Neural progenitor cell (in vitro differentiated cells): ENCODE results near the gene MAP4K2. TPM values are rescaled to one million over a fixed set of nuclear protein-coding genes. Genes with fewer than 3 reads are reported as not detected.

Experiments used
- DNase-seq: peaks from one replicate; pipeline ENCODE4 v3.0.0-alpha.2; 2016; ENCODE audit warnings: low spot score
- H2AFZ ChIP-seq: fragments of 200-600 bp; sonication (generic); replicated peaks from 2 replicates; pipeline ENCODE4 v1.6.1; 2016; ENCODE audit warnings: antibody characterized with exemption
- H3F3A ChIP-seq: fragments of 200-600 bp; sonication (generic); 2 replicates; pipeline ENCODE4 v1.6.1; 2016; ENCODE audit warnings: antibody characterized with exemption, low read depth
- H3K27ac ChIP-seq: fragments of 200-600 bp; sonication (generic); 2 replicates; pipeline ENCODE4 v1.5.1; 2016; ENCODE audit warnings: mild to moderate bottlenecking
- H3K27me3 ChIP-seq: fragments of 200-600 bp; sonication (generic); 2 replicates; pipeline ENCODE4 v1.6.1; 2016; ENCODE audit warnings: mild to moderate bottlenecking, moderate library complexity
- H3K36me3 ChIP-seq: fragments of 200-600 bp; sonication (generic); 2 replicates; pipeline ENCODE4 v1.5.1; 2016
- H3K4me1 ChIP-seq: fragments of 200-600 bp; sonication (generic); 2 replicates; pipeline ENCODE4 v1.6.1; 2016; ENCODE audit warnings: mixed run types
- H3K4me2 ChIP-seq: fragments of 200-600 bp; sonication (generic); 2 replicates; pipeline ENCODE4 v1.6.1; 2016
- H3K4me3 ChIP-seq: fragments of 200-600 bp; sonication (generic); 2 replicates; pipeline ENCODE4 v1.5.1; 2016
- H3K79me2 ChIP-seq: fragments of 200-600 bp; sonication (generic); 2 replicates; pipeline ENCODE4 v1.6.1; 2016; ENCODE audit warnings: low read depth
- H3K9ac ChIP-seq: fragments of 200-600 bp; sonication (generic); 2 replicates; pipeline ENCODE4 v1.6.1; 2016
- H3K9me3 ChIP-seq: fragments of 200-600 bp; sonication (generic); 2 replicates; pipeline ENCODE4 v1.5.1; 2016; ENCODE audit warnings: low read depth
- H4K20me1 ChIP-seq: fragments of 200-600 bp; sonication (generic); 2 replicates; pipeline ENCODE4 v1.6.1; 2016; ENCODE audit warnings: low read depth
- H3K27ac Mint-ChIP-seq: 3 replicates; pipeline ENCODE4 v1.8.0; 2021; ENCODE audit warnings: mixed read lengths
- H3K27me3 Mint-ChIP-seq: 2 replicates; pipeline ENCODE4 v1.8.0; 2022; ENCODE audit warnings: low read depth, mild to moderate bottlenecking, inconsistent platforms, moderate library complexity, mixed read lengths; ENCODE audit not compliant: insufficient read depth
- H3K36me3 Mint-ChIP-seq: 3 replicates; pipeline ENCODE4 v1.8.0; 2021; ENCODE audit warnings: mixed read lengths
- H3K4me1 Mint-ChIP-seq: 3 replicates; pipeline ENCODE4 v1.8.0; 2021; ENCODE audit warnings: mixed read lengths
- H3K4me3 Mint-ChIP-seq: 3 replicates; pipeline ENCODE4 v1.8.0; 2021; ENCODE audit warnings: mild to moderate bottlenecking, moderate library complexity, mixed read lengths
- H3K9me3 Mint-ChIP-seq: 3 replicates; pipeline ENCODE4 v1.8.0; 2020; ENCODE audit warnings: mixed read lengths
- EZH2 ChIP-seq: fragments of 200-600 bp; sonication (generic); IDR thresholded peaks from 2 replicates; pipeline ENCODE4 v1.6.1; 2017; ENCODE audit warnings: antibody characterized with exemption, mild to moderate bottlenecking, moderate library complexity
- EZH2phosphoT487 ChIP-seq: fragments of 200-600 bp; sonication (generic); IDR thresholded peaks from 2 replicates; pipeline ENCODE4 v1.6.1; 2017; ENCODE audit warnings: antibody characterized with exemption
- total RNA-seq: library from RNA; depleted of rRNA; stranded (reverse); fragments of >200 nt; gene quantifications from 2 replicates; pipeline ENCODE4 v1.2.3, GENCODE V29; 2015; ENCODE audit warnings: low replicate concordance
- TF ChIP-seq, protein P1 (sequence below): fragments of 200-600 bp; sonication (generic); IDR thresholded peaks from 2 replicates; pipeline ENCODE4 v1.5.1; 2017; ENCODE audit warnings: antibody characterized with exemption, mild to moderate bottlenecking

Gene MAP4K2
- total RNA-seq, 1 donor from 2014 or later = 15.8 TPM

DNA sequence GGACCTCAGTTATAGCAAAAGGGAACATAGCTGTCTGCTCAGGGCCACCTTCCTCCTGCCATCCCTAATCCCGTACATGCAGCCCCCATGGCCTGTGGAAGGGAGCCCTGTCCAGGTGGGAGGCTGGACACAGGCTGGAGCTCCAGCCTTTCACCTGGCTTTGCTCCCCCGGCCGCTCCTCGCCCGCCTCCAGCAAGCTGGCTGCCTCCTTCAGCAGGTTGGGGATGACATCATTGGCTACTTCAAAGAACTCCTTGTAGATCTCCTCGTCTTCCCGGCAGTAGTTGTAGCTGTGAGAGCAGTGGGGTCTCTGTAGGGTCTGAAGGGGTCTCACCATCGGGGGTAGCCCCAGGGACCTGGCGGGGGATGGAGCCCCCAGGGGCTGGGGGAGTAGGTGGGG, 2.5 kb upstream of the MAP4K2 start:
- Histone ChIP-seq H3K4me2 (no peak overlapping the region), H4K20me1 (peaks cover 26% of the 10 kb centered on the region), H3F3A (peaks cover 28% of the 10 kb centered on the region), H3K4me3 (no peak overlapping the region), H3K27ac (no peak overlapping the region), H3K79me2 (peaks cover 15% of the 10 kb centered on the region), H3K9ac (no peak overlapping the region), H3K36me3 (no peaks in the 10 kb centered on the region), H2AFZ (no peak overlapping the region), H3K9me3 (no peaks in the 10 kb centered on the region), H3K27me3 (no peaks in the 10 kb centered on the region), H3K4me1 (peaks cover 4% of the 10 kb centered on the region)
- Mint-ChIP-seq H3K4me3 (peak overlapping the region; percentile 42), H3K36me3 (peaks cover 15% of the 10 kb centered on the region), H3K27me3 (peaks cover 8% of the 10 kb centered on the region), H3K27ac (no peak overlapping the region), H3K4me1 (peaks cover 19% of the 10 kb centered on the region), H3K9me3 (no peaks in the 10 kb centered on the region)
- TF ChIP-seq, protein P1, sequence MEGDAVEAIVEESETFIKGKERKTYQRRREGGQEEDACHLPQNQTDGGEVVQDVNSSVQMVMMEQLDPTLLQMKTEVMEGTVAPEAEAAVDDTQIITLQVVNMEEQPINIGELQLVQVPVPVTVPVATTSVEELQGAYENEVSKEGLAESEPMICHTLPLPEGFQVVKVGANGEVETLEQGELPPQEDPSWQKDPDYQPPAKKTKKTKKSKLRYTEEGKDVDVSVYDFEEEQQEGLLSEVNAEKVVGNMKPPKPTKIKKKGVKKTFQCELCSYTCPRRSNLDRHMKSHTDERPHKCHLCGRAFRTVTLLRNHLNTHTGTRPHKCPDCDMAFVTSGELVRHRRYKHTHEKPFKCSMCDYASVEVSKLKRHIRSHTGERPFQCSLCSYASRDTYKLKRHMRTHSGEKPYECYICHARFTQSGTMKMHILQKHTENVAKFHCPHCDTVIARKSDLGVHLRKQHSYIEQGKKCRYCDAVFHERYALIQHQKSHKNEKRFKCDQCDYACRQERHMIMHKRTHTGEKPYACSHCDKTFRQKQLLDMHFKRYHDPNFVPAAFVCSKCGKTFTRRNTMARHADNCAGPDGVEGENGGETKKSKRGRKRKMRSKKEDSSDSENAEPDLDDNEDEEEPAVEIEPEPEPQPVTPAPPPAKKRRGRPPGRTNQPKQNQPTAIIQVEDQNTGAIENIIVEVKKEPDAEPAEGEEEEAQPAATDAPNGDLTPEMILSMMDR = no peak
- TF ChIP-seq EZH2 (no peak), EZH2phosphoT487 (no peak)
- DNase-seq = no peak

DNA sequence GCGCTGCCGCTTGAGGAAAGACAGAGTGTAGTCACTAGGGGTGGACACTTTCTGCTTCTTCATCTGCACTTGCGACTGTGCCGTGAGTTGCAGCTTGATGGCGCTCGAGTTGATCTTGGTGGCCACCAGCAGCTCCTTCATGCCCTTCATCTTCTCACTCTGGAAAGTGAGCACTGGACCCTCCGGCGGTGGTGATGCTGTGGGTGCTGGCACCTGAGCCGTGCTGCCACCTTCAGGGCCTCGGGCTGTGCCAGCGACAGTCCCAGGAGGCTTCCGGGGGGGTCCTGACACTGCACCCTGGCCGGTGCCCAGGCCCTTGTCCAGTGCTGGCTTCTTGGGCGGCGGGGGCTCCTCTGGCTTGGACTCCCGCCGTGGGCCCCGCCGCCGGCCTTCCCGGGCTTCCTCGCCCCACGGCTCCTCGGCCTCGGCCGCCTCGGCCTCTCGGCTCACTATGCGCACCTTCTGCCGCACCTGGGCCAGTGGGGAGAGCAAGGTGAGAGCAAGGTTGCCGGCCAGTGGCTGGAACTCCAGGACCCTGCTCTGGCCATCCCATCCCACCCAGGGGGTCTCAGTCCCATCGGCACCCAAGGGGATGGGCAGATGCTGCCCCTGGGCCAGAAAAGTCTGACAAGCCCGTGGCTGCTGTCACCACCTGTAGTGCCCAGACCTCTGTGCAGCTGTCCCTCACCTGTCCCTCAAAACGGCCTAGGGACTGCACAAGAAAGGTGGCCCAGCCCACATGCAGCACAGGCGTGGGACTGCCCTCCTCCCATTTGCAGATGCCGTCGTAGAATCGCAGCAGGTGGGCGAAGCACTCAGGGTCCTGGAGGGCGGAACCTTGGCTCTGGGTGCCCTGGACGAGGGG, 1.6 kb upstream of the MAP4K2 start:
- peaks cover 28% of the 10 kb centered on the region for H3F3A ChIP-seq
- no peak overlapping the region for H2AFZ ChIP-seq
- Mint-ChIP-seq H3K9me3 (no peaks in the 10 kb centered on the region), H3K27ac (no peak overlapping the region), H3K36me3 (peaks cover 15% of the 10 kb centered on the region), H3K4me3 (peak overlapping the region; percentile 91), H3K27me3 (peaks cover 7% of the 10 kb centered on the region), H3K4me1 (peaks cover 16% of the 10 kb centered on the region)
- H3K36me3 ChIP-seq = no peaks in the 10 kb centered on the region
- no peak overlapping the region for H3K9ac ChIP-seq
- TF ChIP-seq EZH2 = no peak
- TF ChIP-seq, protein P1 = peak; percentile 20
- TF ChIP-seq EZH2phosphoT487 = no peak
- no peak overlapping the region for H3K4me3 ChIP-seq
- no peaks in the 10 kb centered on the region for H3K9me3 ChIP-seq
- H3K27me3 ChIP-seq = no peaks in the 10 kb centered on the region
- H3K4me2 ChIP-seq = peak overlapping the region; percentile 76
- peak; percentile 41 for DNase-seq
- H3K79me2 ChIP-seq = peaks cover 13% of the 10 kb centered on the region
- H3K4me1 ChIP-seq = peaks cover 4% of the 10 kb centered on the region
- no peak overlapping the region for H3K27ac ChIP-seq
- peaks cover 24% of the 10 kb centered on the region for H4K20me1 ChIP-seq

DNA sequence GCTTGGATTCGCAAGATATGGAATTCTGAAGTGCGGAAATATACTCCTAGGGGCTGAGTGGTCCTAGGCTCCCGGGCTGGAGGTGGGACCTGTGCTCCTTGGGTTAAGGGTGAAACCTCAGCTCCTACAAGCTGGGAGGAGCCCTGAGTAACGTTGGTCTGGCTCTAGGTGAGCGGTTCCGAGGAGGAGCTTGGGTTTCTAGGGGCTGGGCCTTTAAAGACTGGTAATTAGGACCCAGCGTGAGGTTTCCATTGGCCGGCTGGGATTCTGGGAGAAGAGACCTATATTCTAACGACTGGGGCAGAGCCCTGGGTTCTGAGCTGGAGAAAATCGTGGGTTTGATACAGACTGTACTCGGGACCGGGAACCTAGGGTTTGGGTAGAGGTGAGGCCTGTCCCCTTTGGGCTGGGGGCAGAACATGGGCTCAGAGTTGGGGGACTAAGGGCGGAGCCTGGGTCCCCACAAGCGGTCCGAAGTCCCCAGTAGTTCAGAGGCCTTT, 882 bp upstream of the MAP4K2 start:
- H3K36me3 Mint-ChIP-seq = peaks cover 15% of the 10 kb centered on the region
- peaks cover 12% of the 10 kb centered on the region for H3K4me1 Mint-ChIP-seq
- TF ChIP-seq, protein P1 = no peak
- TF ChIP-seq EZH2phosphoT487 = no peak
- TF ChIP-seq EZH2 = no peak
- no peak overlapping the region for H3K27ac ChIP-seq
- peaks cover 4% of the 10 kb centered on the region for H3K27me3 Mint-ChIP-seq
- H3K9ac ChIP-seq = no peak overlapping the region
- H3K79me2 ChIP-seq = peaks cover 8% of the 10 kb centered on the region
- H3K9me3 Mint-ChIP-seq = no peaks in the 10 kb centered on the region
- H3K9me3 ChIP-seq = no peaks in the 10 kb centered on the region
- no peaks in the 10 kb centered on the region for H3K27me3 ChIP-seq
- H2AFZ ChIP-seq = no peak overlapping the region
- no peaks in the 10 kb centered on the region for H3K36me3 ChIP-seq
- H3K4me3 Mint-ChIP-seq = peak overlapping the region; percentile 91
- peak; percentile 32 for DNase-seq
- peak overlapping the region; percentile 90 for H3K27ac Mint-ChIP-seq
- H3K4me1 ChIP-seq = no peaks in the 10 kb centered on the region
- H3K4me2 ChIP-seq = peak overlapping the region; percentile 76
- H3K4me3 ChIP-seq = peak overlapping the region; percentile 57
- peaks cover 18% of the 10 kb centered on the region for H4K20me1 ChIP-seq
- peaks cover 28% of the 10 kb centered on the region for H3F3A ChIP-seq
